HG02885 (cell line): ENCODE data around the gene SUSD3.

ENCODE experiments used
- ATAC-seq: cut with Tn5 transposase; IDR thresholded peaks from one replicate; pipeline ENCODE4 v1.9.1; 2021; ENCODE audit warnings: mild to moderate bottlenecking; ENCODE audit not compliant: unreplicated experiment, poor library complexity

SUSD3 gene

DNA sequence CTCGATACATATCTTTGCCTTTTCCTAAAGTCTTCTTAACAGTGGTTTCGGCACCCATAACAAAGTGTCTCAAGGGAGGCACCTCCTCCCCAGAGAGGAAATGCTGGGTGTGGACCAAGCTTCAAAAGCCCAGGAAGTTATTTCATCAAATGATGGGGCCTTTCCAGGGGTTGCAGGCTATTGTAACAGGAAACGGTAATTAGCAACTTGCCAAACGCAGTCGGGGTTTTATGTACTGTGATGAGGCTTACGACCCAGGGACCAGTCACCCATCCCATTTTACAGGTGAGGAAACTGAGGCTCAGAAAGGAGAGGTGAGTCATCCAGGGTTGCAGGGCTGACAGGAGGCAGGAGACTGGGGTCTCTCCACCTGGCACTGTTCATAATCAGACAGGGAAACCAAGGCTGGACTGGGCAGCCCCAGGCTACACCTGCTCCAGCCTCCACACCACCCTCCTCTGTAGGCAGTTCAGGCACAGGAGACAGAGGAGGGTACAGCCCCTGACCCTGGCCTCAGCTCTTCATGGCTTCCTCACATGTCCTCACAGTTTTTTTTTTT, 30.0 kb upstream of the SUSD3 start:
- no peak for ATAC-seq

DNA sequence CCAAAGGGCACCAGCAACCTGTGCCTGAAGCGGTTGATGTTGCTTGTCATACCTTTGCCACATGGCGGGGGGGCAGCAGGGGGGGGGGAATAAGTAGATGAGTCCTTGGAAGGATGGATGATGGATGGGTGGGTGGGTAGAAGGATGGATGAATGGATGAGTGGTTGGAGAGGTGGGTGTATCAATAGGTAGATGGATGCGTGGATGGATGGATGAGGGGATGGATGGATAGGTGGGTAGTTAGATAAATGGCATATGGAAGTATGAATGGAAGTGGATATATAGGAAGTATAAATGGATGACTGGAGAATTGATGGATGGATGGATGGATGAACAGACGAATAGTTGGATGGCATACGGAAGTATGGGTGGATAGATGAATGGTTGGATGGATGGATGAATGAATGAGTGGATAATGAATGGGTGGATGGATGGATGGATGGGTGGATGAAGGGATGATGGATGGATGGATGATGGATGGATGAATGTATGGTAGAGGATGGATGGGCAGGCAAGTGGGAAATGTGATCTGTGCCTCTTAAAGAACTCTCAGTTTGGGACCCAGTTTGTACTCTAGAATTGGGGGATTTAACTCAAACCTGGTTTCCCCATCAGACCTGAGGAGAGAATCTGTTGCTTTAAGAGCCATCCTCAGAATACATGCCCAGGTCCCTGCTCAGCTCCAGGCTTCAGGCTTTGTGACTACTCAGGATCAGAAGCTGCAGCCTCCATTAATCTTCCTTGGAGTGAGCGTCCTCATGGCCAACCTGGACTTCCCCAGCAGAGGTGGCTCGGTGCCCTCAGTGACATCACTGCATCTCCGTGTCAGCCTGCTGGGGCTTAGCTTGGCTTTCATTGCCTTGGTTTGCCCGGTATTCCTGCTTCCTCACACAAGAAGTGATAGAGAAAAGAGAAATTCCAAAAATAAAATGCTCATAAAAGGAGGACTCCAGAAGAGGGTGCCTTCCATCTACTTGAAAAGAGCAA, 27.6 kb upstream of the SUSD3 start:
- no peak for ATAC-seq

DNA sequence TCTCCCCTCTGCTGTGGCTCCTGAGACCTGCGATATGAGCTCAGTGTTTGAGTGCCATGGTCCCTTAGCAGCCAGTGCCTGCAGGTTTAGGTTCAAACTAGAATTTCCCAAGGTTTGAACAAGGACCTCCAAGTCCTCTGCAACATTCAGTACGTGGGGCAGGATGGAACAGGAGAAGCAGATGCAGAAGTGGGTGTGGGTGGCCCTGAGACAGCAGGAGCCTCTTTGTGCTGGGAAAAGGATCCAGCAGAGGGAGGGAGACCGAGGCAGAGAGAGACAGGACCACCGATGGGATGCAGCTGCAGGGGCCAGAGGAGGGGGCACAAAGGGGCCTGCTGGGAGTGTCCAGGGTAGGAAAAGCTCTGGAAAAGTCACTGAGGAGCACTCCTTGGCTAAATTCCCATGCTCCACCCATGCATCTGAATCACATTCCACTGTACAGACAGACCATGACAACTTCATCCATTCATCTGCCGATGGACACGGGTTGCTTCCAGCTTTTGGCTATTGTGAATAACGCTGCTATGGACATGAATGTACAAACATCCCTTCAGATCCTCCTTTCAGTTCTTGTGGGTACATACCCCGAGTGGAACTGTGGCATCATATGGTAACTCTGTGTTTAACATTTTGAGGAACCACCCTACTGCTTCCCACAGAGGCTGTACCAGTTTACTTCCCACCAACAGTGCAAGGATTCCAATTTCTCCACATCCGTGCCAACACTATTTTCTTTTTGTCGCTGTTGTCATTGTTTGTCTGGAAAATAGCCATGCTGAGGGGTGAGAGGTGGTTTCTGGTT, 26.7 kb upstream of the SUSD3 start:
- no peak for ATAC-seq

DNA sequence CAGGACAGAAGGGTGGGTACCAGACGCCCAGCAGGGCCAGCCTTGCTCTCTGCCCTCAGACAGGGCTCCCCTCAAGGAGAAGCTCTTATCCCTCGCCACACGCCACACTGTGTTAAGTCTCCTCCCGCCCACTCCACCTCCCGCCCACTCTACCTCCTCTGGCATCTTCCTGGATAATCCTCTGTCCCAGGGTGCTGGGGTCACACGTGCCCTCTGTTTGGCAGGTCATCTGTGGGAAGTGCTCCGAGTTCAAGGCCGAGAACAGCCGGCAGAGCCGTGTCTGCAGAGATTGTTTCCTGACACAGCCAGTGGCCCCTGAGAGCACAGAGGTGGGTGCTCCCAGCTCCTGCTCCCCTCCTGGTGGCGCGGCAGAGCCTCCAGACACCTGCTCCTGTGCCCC, 26.0 kb upstream of the SUSD3 start:
- no peak for ATAC-seq

DNA sequence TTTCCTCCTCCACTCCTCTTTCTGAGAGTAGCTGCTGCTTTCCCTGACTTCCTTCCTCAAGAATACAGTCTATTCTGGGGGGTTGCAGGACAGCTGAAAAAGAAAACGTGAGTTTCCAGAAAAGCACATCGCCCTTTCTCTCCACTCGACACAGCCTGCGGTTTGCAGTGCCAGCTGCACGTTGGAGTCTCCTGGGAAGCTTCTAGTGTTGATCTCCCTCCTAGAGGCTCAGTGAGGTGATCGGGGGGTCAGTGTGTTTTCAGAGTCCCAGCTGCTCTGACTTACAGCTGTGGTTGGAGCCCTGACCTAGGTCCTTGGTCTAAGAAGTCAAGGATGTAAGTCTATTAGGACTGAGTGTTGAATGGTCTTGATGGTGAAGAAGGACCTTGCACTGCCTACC, 25.0 kb upstream of the SUSD3 start:
- ATAC-seq, result no peak

DNA sequence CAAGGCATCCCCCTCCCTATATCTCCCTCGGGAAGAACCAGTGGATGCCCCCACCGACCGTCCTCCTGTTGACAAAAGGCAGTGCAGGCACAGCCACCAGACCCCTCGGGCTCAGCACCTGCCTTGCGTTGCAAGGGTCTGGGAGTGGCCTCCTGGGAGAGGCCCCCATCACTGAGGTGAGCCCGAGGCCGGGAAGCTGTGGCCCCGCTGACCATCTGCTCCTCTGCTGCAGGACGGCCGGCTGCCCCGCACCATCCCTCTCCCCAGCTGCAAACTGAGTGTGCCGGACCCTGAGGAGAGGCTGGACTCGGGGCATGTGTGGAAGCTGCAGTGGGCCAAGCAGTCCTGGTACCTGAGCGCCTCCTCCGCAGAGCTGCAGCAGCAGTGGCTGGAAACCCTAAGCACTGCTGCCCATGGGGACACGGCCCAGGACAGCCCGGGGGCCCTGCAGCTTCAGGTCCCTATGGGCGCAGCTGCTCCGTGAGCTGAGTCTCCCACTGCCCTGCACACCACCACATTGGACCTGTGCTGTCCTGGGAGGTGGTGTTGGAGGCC, 23.3 kb upstream of the SUSD3 start:
- ATAC-seq, result no peak

DNA sequence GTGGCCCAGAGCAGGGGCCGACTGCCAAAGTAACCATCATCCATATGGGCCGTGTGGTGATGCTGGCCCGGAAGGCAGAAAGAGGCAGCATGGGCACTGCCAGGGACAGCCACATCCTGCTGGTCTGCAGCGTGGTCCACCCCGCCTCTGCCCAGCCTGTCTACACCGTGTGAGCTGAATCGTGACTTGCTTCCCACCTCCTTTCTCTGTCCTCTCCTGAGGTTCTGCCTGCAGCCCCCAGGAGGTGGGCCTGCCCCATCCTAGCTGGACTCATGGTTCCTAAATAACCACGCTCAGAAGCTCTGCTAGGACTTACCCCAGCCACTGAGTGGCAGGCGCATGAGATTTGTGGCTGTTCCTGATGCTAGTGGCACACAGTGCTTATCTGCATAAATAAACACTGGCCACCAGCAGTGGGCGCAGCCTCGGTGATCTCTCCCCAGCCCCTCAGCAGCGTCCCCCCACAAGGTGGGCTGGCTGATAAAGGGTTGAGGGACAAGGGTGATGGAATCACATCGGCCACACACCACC, 22.6 kb upstream of the SUSD3 start:
- no peak for ATAC-seq

DNA sequence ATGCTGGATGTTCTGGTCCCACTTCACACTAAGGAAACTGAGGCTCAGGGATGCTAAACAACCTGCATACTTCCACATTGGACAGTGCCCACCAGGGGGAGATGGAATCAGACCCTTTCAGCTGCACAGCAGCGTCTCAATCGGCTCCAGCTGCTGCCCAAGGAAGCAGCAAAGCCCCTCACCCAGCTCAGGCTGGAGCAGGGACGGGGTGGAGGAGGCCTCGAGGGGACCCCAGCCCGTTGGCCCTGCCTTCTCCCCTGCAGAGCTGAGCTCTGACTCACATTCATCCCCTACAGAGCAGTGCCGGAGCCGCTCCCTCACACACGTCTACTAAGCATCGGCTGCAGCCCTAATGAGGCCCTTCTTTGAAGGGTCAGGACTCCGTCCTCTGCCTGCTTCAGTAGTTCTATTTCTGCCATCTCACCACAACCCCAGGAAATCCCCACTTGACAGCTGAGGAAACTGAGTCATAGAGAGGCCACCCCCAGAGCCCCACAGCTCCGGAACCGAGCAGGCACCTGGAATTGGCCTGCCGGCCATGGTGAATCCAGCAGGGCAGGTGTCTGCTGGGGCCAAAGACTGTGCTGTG, 21.5 kb upstream of the SUSD3 start:
- ATAC-seq, result no peak

DNA sequence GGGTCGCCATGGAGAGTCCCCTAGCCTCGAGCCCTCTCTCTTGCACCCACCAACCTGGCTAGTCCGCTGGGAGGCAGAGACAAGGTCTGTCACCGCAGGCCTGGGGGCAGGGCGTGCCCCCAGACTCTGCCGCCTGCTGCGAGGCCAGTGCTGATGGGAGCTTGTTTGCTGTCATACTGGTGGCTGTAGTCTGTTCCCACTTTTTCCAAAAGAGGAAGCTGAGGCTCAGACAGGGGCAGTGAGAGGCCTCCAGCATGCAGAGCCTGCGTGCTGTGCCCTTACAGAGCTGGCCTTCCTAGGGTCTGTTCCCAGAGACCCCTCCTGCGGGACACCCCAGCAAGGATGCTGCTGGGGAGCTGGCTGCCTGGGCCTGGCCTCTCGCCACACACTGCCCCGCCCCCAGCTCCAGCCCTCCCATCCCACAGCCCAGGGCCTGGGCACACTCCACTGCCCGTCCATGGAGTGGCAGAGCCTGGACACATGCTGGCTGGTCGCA, 21.0 kb upstream of the SUSD3 start:
- ATAC-seq, result no peak

DNA sequence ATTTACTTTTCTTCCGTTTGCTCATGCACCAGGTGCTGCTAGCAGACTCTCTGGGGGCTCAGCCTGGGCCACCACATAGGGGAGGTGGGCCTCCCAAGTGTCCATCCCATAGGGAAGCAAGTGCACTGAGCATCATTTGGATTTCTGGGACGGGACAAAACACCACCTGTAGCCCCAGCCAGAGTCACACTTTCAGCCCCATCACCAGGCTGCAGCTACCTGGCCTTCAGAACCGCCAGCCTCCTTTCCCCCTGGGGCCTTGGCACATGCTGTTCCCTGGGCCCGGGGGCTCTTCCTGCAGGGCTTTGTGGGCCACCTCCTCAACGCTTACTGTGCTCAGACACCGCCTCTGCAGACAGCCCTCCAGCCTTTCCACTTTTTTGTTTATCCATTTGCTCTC, 19.6 kb upstream of the SUSD3 start:
- ATAC-seq, result no peak

DNA sequence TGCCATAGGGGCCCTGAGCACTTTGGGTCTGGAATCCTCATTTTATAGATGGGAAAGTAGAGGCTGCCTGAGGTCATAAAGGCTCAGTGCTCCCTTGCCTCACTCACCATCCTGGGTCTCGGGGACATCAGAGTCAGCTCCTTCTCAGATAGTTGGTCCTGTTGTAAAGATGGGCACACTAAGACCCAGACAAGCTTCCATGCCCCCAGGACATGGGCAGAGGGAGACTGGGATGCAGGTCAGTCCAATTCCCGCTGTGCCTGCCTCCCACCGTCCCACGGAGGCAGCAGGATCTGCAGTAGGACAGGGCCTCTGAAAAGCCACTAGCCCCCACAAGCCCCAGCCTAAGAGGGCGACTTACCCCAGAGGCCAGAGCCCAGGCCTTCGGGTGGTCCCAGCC, 19.0 kb upstream of the SUSD3 start:
- ATAC-seq, result no peak

DNA sequence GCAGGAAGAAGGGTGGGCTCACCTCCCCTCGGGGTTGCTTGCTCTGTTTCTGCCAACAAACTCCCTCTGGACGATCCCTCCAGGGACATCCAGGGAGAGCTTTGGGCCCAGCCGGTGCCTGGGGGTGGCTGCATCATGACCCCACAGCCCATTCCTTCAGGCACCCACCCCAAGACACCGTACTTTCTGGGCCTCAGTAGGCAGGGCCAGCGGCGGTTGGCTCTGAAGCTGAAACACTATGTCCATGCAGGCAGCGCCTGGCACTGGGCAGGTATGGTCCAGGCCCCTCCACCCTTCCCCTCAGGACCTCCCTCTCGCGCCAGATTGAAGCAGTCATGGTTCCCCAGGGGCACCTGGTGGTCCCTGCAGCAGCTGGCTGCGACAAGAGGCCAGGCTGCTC, 18.5 kb upstream of the SUSD3 start:
- no peak for ATAC-seq

DNA sequence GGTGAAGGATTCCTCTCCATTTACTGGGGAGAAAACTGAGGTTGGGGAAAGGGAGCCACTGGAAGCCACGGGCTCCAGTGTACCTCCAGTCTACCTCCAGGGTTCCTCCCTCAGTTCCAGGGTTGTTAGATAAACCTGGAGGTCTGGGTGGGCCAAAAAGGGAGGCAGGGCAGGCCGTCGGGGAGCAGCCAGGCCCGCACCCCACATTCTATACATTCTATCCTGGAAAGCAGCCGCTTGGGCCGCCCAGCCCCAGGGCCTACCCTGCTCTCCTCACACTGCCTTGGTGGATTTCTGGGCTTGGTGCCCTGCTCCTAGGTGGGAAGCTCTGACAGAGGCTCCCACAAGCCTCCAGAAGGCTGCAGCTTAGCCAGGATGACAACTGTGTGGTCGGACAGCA, 18.1 kb upstream of the SUSD3 start:
- no peak for ATAC-seq

DNA sequence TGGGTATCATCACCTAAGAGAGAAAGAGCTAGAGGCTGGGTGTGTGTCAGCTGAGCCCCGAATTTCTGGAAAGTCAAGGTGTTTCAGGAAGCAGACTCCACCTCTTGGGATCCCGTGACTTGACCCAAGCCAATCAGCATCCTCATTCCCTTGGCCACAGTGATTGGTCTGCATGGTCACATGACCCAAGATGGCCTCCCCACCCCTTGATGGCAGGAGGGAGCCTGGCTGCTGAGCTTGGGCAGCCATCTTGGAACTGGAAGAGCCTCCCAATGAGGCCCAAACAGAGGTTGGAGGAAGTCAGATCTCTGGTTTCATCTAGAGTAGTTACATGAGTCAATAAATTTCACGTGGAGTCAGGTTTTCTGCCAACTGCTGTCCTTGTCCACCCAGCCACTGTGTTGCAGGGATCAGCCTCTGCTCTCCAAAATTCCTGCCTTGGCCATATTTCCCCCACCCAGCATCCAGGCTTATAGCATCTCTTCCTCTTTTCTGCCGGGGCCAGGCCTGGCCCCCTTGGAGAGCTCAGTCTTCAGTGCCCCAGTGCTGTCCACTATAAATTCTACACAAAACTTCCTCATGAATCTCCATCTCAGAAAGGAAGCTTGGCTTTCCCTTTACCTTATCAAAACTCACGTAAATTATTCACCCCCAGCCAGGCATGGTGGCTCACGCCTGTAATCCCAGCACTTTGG, 17.2 kb upstream of the SUSD3 start:
- ATAC-seq, result no peak

DNA sequence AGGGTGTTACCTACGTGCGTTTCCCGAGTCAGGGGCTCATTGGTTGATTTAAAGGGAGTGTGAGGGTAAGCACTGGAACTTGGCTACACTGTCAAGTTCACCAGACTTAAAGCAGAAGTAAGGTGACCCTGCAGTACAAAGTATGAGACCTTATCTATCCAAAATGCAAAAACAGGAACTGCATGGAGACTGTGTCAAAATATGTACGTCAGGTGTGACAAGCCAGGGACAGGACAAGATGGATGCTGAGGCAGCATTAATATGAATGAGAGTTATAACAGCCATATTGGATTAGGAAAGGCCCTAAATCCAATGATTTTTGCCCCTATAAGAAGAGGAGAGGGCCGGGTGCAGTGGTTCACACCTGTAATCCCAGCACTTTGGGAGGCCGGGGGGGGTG, 15.4 kb upstream of the SUSD3 start:
- no peak for ATAC-seq

DNA sequence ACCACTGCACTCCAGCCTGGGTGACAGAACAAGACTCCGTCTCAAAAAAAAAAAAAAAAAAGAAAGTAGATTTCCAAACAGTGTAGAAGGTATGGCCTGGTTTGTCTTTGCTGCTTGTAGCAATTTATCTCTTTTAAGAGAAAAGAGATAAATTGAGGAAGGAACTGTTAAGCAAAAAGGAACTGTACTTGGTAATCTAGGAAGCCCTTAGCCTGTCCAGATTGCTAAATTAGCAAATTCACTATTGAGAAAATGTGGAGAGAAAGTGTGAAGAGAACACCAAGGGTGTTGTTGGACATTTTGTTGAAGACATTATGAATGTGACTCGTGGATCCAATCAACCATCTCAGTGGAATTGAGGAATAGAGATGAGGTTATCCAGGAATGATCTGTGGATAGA, 13.0 kb upstream of the SUSD3 start:
- no peak for ATAC-seq

DNA sequence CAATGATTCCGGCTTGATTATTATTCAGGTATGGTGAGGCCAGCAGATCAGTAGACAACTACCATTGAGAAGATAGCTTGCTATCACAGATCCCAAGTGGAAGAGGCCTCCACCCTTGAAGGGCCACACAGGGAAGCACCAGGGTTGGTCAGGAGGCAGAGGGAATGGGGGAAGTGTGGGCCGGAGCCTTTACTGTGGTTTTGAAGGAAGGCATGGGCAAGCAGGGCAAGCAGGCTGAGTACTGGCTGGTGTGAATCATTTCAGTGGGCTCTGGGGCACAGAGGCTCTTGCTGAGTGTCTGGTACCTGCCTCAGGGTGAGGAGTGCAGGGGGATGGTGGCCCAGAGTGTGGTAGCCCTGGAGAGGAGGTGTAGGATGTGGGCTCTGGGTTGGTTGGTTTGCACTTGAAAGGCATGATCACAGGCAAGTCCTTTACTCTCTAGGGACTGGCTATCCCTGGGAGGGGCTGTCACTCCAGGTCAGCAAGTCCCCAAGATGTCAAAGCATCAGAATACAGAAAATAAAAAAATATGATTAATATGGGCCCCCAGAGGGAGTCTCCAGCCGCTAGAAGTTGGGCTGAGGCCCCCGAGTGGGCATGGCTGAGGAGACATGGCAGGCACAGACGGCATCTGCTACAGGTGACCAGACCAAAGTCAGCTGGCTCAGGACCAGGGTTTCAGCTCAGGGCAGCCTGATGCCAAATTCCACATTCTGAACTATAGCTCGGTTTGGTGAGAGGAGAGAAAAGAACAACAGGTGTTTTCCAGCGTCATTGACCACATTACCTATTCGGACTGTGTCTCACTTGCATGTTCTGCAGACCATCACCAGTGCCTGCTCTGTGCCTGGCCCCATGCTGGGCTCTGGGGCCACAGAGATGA, 9.7 kb upstream of the SUSD3 start:
- no peak for ATAC-seq

DNA sequence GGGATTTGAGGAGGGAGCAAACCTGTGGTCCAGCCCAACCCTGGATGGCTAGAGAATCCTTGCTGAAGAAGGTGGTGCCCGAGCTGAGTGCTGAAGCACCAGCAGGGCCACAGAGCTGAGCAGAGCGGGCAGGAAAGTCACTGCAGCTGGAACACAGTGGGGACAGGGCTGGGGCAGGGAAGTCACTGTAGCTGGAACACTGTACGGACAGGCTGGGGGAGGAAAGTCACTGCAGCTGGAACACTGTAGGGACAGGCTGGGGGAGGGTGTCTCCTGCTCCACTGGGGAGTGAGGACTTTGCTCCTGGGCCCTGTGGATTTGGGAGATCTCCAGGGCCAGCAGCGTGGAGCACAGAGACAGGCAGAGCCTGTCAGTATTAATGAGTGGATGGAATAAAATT, 9.0 kb upstream of the SUSD3 start:
- no peak for ATAC-seq

DNA sequence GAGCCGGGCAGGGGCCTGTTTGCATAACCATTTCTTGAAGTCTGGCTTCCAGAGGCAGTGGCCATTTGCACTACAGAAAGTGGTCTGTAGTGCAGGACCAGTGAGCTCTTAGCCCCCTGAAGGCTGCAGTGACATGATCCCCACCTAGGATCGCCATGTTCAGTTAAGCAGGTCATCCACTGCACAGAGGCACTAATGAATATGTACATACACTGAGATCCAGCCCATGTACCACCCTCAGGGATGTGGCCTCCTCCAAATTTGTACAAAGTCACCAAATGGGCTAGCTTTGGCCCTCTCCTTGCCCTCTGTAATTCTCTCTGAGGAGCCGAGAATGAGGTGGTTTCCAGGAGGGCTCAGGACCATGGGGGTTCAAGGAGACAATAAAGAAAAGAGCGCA, 8.3 kb upstream of the SUSD3 start:
- no peak for ATAC-seq
